Stimulated activated CD4-positive, alpha-beta T cell treated with anti-CD3 and anti-CD28 coated beads, Interleukin-1b, Interleukin-23, amount 100 ng/mL, for 1 hour (primary cell): Measurements from ENCODE around the gene FBLN1.

Experiments used
- DNase-seq, 2 donors: peaks; one replicate each; pipeline ENCODE4 v3.0.0-alpha.2; 2020; ENCODE audit warnings: low read depth in 2 of 2

Gene FBLN1

GRCh38 chr22:45565171-45565570 lies 62.5 kb downstream of the FBLN1 start:
- DNase-seq: no peak

- no peak for DNase-seq
These were observed 63.3 kb downstream of the FBLN1 start for GRCh38 chr22:45565973-45566372.

- no peak for DNase-seq
These were observed 65.5 kb downstream of the FBLN1 start for GRCh38 chr22:45568213-45568612.

- DNase-seq: no peak
These were observed 68.4 kb downstream of the FBLN1 start for GRCh38 chr22:45571089-45571488.

GRCh38 chr22:45572444-45572843 lies 69.8 kb downstream of the FBLN1 start:
- DNase-seq: no peak

- no peak for DNase-seq
These were observed 71.5 kb downstream of the FBLN1 start for GRCh38 chr22:45574069-45574703.

- no peak for DNase-seq
These were observed 72.5 kb downstream of the FBLN1 start for GRCh38 chr22:45575173-45575572.

- no peak for DNase-seq
These were observed 73.1 kb downstream of the FBLN1 start for GRCh38 chr22:45575607-45576272.

- DNase-seq: no peak
These were observed 73.6 kb downstream of the FBLN1 start for GRCh38 chr22:45576273-45576625.

GRCh38 chr22:45576730-45577464 lies 74.2 kb downstream of the FBLN1 start:
- DNase-seq: no peak

- peak; percentile 29 to 67 for DNase-seq
These were observed 75.3 kb downstream of the FBLN1 start for GRCh38 chr22:45577746-45578523.

- DNase-seq: no peak
These were observed 76.0 kb downstream of the FBLN1 start for GRCh38 chr22:45578524-45579147.

- DNase-seq: no peak
These were observed 76.6 kb downstream of the FBLN1 start for GRCh38 chr22:45579306-45579705.

GRCh38 chr22:45579806-45580725 lies 77.4 kb downstream of the FBLN1 start:
- DNase-seq: no peak

- DNase-seq: no peak
These were observed 78.2 kb downstream of the FBLN1 start for GRCh38 chr22:45580726-45581381.

- DNase-seq: no peak
These were observed 78.9 kb downstream of the FBLN1 start for GRCh38 chr22:45581549-45582080.

GRCh38 chr22:45582236-45582954 lies 79.7 kb downstream of the FBLN1 start:
- DNase-seq: no peak

GRCh38 chr22:45582955-45583320 lies 80.3 kb downstream of the FBLN1 start:
- DNase-seq: no peak

GRCh38 chr22:45583504-45583903 lies 80.8 kb downstream of the FBLN1 start:
- no peak for DNase-seq
